ENCODE data around the gene MEGF11.

Gene MEGF11

DNA sequence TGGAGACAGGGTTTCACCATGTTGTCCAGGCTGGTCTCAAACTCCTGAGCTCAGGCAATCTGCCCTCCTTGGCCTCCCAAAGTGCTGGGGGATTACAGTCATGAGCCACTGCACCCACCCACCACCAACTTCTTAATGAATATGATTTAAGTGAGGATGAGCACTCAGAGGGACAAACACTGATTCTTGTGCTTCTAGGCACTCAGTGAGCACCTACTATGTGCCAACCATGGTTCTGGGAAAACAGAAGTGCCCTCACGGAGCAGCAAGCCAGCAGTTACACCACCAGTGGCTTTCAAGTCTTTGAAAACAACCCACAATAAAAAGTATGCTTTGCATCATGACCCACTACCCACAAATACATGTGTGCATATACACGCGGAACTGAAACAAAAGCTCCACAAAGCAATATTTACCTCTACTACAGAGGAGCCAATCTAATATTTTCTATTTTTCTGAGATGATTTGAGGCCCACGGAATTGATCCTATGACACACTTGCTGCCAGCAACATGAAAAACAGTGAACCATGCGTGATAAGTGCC is 91.9 kb downstream of the MEGF11 start:
- FAIRE-seq (no peak), DNase-seq (ENCODE audit: insufficient read length, low spot score) (no peak)
- TF ChIP-seq, protein P1, sequence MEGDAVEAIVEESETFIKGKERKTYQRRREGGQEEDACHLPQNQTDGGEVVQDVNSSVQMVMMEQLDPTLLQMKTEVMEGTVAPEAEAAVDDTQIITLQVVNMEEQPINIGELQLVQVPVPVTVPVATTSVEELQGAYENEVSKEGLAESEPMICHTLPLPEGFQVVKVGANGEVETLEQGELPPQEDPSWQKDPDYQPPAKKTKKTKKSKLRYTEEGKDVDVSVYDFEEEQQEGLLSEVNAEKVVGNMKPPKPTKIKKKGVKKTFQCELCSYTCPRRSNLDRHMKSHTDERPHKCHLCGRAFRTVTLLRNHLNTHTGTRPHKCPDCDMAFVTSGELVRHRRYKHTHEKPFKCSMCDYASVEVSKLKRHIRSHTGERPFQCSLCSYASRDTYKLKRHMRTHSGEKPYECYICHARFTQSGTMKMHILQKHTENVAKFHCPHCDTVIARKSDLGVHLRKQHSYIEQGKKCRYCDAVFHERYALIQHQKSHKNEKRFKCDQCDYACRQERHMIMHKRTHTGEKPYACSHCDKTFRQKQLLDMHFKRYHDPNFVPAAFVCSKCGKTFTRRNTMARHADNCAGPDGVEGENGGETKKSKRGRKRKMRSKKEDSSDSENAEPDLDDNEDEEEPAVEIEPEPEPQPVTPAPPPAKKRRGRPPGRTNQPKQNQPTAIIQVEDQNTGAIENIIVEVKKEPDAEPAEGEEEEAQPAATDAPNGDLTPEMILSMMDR (IDR thresholded peaks at IDR 0.05; ENCODE audit: insufficient read depth, missing control alignments): no peak

DNA sequence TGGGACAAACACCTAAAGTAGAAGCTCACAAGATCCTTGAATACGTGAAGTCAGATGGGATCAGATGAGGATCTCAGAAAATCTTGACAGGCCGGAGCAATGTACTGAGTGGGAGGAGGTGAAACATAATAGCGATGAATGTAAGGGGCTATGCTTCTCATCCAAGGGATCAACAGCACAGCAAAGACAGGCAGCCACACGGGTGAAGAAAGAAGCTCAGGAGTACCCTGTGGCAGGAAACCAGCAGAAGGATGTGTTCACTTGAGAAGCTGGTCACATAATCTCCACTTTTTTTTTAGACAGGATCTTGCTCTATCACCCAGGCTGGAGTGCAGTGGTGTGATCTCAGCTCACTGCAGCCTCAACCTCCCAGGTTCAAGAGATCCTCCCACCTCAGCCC is 92.4 kb downstream of the MEGF11 start:
- FAIRE-seq: no peak
- TF ChIP-seq, protein P1 (IDR thresholded peaks at IDR 0.05; ENCODE audit: insufficient read depth, missing control alignments): no peak
- no peak for DNase-seq (ENCODE audit: insufficient read length, low spot score)

DNA sequence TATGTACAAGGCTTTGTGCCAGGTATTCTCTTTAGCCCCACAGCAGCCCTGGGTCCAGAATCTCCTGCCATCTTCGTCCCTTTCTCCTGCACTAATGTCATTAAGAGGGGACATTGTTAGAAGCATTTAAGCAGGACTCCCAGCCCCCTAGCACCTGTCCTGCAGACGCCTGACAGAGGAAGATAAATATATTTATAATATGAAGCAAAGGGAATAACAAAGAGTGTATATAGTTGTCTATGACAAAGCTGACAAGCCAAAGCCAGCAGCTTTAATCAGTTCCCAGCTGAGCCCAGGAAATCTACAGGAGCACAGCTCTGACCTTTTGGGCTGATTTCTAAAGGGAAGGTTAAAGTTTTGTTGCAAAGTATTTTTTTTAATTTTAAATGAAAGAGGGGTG is 96.0 kb downstream of the MEGF11 start:
- TF ChIP-seq, protein P1 (IDR thresholded peaks at IDR 0.05; ENCODE audit: insufficient read depth, missing control alignments): no peak
- no peak for DNase-seq (ENCODE audit: insufficient read length, low spot score)
- FAIRE-seq: no peak

DNA sequence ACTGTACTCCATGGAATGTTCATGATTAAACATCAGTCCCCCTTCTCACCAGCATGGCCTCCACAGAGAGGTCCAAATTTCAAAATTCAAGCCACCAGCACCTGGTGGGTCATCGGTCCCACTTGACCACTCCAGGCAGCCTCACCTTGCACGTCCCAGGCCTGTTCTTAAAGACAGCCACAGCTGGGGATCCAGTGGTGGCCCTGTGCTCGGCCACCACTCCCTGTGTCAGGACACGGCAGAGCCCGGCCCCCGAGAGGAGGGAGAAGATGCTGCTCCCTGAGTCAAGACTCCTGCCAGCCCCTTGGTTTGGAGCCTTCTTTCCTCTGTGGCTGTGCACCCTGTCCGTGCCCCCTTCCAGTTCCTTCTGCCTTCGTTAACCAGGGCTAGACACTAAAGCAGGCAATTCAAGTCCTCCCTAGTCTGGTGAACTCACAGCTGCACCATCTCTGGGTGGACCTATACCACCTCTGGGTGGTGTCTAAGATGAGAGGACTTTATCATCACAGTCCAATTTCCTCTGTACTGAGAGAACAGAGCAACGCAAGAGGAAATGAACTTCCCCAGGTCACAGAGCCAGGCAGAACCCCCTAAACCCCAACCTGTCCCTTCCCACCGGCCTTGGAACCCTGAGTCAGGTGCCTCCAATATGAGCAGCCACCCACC is 97.1 kb downstream of the MEGF11 start:
- TF ChIP-seq, protein P1 (IDR thresholded peaks at IDR 0.05; ENCODE audit: insufficient read depth, missing control alignments): no peak
- FAIRE-seq (no peak), DNase-seq (ENCODE audit: insufficient read length, low spot score) (no peak)

- DNase-seq (ENCODE audit: insufficient read length, low spot score): no peak
- no peak for FAIRE-seq
- TF ChIP-seq, protein P1 (IDR thresholded peaks at IDR 0.05; ENCODE audit: insufficient read depth, missing control alignments): no peak
Observed at GRCh38 chr15:66155065-66155464, 98.5 kb downstream of the MEGF11 start.

- FAIRE-seq (no peak), DNase-seq (ENCODE audit: insufficient read length, low spot score) (no peak)
- TF ChIP-seq, protein P1 (IDR thresholded peaks at IDR 0.05; ENCODE audit: insufficient read depth, missing control alignments): no peak
Observed at GRCh38 chr15:66154581-66154980, 99.0 kb downstream of the MEGF11 start.

Data from D721Med (cell line).